SU-DHL-6 (cell line): ENCODE data around the gene ABLIM1.

Experiments used
- H2AFZ ChIP-seq: fragments of 200-600 bp; sonication (generic); 2 replicates; pipeline ENCODE4 v1.6.1; 2014; ENCODE audit warnings: low read depth, mild to moderate bottlenecking, moderate library complexity, mixed read lengths, antibody characterized with exemption, low read length; ENCODE audit not compliant: severe bottlenecking
- H3F3A ChIP-seq: fragments of 200-600 bp; shearing (Covaris generic); 2 replicates; pipeline ENCODE4 v1.6.0; 2016; ENCODE audit warnings: antibody characterized with exemption, mild to moderate bottlenecking; ENCODE audit not compliant: insufficient read depth
- H3K27ac ChIP-seq: fragments of 200-600 bp; sonication (generic); 2 replicates; pipeline ENCODE4 v1.5.1; 2016; ENCODE audit warnings: low read depth, mild to moderate bottlenecking, low read length, moderate library complexity, mixed read lengths
- H3K27me3 ChIP-seq: fragments of 200-600 bp; sonication (generic), shearing (Covaris generic); 2 replicates; pipeline ENCODE4 v1.6.0; 2014; ENCODE audit warnings: mild to moderate bottlenecking, low read length
- H3K36me3 ChIP-seq: fragments of 200-600 bp; sonication (generic); 2 replicates; pipeline ENCODE4 v1.6.1; 2014; ENCODE audit warnings: mild to moderate bottlenecking, low read length, mixed read lengths
- H3K4me2 ChIP-seq: fragments of 300-600, 200-600 bp; shearing (Covaris generic), sonication (generic); 2 replicates; pipeline ENCODE4 v1.6.0; 2014; ENCODE audit warnings: low read length, low read depth, mild to moderate bottlenecking; ENCODE audit not compliant: poor library complexity, severe bottlenecking
- H3K4me3 ChIP-seq: fragments of 200-600 bp; sonication (generic); 2 replicates; pipeline ENCODE4 v1.5.1; 2014; ENCODE audit warnings: antibody characterized with exemption, low read length, mild to moderate bottlenecking, mixed read lengths; ENCODE audit not compliant: insufficient read depth, poor library complexity, severe bottlenecking
- H3K79me2 ChIP-seq: fragments of 200-600 bp; sonication (generic); 2 replicates; pipeline ENCODE4 v1.6.1; 2014; ENCODE audit warnings: mild to moderate bottlenecking, low read length, moderate library complexity; ENCODE audit not compliant: insufficient read depth
- H3K9ac ChIP-seq: fragments of 200-600 bp; sonication (generic); 2 replicates; pipeline ENCODE4 v1.7.0; 2014; ENCODE audit warnings: mild to moderate bottlenecking, low read length
- H3K9me2 ChIP-seq: fragments of 200-600 bp; sonication (generic); replicated peaks from 2 replicates; pipeline ENCODE4 v1.6.1; 2014; ENCODE audit warnings: low read length; ENCODE audit not compliant: insufficient read depth
- H3K9me3 ChIP-seq: fragments of 200-600 bp; sonication (generic); 2 replicates; pipeline ENCODE4 v1.6.1; 2014; ENCODE audit warnings: low read length, mixed read lengths; ENCODE audit not compliant: insufficient read depth
- H4K20me1 ChIP-seq: fragments of 200-600 bp; sonication (generic); 2 replicates; pipeline ENCODE4 v1.6.1; 2014; ENCODE audit warnings: low read depth, mild to moderate bottlenecking, antibody characterized with exemption, low read length, moderate library complexity, mixed read lengths
- CTCF ChIP-seq: fragments of 200-600 bp; sonication (generic); IDR thresholded peaks from one replicate; pipeline ENCODE4 v1.5.1; 2017; ENCODE audit warnings: antibody characterized with exemption, mild to moderate bottlenecking, low read length, moderate library complexity; ENCODE audit not compliant: insufficient read depth, poor library complexity, severe bottlenecking
- EZH2phosphoT487 ChIP-seq: fragments of 200-600 bp; sonication (generic), shearing (Covaris generic); conservative IDR thresholded peaks from 2 replicates; pipeline ENCODE4 v1.6.1; 2018; ENCODE audit warnings: mild to moderate bottlenecking, antibody characterized with exemption, low read length, moderate library complexity, mixed read lengths

The ABLIM1 gene

DNA sequence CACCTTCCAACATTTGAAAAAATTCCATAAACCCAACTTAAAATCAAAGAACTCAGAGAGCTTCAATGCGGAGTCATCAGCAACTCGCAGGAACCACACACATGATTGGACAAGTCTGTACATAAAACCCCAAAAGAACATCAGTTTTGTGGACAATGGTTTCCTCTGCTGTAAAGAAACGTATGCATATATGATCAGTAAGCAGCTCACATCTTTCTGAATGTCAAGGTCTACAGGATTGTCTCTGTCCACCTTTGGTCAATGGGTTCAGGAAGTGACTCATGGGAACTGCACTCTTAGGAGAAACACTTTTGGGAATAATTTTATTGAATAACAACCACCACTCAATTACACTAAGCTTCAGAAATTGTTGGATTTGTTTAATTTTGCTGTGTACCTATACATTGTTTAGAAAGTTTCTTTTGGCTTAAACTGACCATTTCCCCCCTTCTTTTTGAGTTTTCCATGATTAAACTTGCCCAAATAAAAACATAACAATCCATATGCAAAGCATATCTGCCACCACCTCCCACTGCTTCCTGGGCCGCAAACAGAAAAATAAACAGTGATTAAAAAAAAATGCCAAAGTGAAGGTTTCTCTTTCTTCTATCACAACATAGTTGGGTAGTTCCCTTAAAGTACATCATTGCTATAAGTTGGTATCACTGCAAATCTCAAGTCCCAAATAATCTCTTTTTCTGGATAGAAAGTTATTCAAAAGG lies 226.5 kb downstream of the ABLIM1 start:
- Histone ChIP-seq H3K9me2 (no peaks in the 10 kb centered on the region), H3K9me3 (no peaks in the 10 kb centered on the region), H3K4me3 (no peak overlapping the region), H3K79me2 (no peaks in the 10 kb centered on the region), H4K20me1 (no peaks in the 10 kb centered on the region), H3K27me3 (no peaks in the 10 kb centered on the region), H3K27ac (no peak overlapping the region), H3K9ac (no peak overlapping the region), H3K4me2 (no peak overlapping the region), H3F3A (no peaks in the 10 kb centered on the region), H3K36me3 (no peaks in the 10 kb centered on the region), H2AFZ (no peak overlapping the region)
- TF ChIP-seq EZH2phosphoT487 (no peak), CTCF (no peak)

DNA sequence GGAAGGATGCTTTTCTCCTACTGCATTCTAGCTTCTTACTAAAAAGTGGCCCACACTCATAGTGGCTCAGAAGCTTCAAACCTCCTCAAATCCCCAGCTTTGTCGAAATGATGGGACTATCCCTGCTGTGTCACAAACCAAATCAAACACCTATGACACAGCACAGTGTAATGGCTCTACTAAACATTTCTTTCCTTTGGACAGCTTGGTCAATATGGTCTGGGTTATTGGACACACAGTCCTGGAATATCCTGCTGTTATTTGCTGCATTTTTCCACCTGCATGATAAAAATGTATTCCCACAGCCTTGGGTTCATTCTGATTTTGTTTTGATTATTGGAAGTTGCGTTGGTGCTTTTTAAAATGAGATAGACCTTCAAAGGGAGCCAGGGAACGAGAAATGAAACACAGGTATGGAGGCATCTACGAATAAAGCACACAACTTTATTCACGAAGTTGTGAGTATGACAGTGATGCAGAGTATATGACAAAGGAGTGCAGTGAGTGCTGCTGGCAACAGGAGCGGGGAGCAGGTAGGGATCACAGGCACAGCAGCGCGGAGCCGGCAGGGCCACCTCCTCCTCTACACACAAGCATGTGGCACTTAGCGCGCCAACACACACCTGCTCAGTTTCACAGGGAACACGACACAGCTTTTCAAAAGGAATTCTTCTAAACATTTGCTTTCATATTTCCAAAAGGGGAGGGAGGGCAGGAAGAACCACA lies 227.2 kb downstream of the ABLIM1 start:
- Histone ChIP-seq H3K9me3 (no peaks in the 10 kb centered on the region), H3K27me3 (no peaks in the 10 kb centered on the region), H3K27ac (no peak overlapping the region)

DNA sequence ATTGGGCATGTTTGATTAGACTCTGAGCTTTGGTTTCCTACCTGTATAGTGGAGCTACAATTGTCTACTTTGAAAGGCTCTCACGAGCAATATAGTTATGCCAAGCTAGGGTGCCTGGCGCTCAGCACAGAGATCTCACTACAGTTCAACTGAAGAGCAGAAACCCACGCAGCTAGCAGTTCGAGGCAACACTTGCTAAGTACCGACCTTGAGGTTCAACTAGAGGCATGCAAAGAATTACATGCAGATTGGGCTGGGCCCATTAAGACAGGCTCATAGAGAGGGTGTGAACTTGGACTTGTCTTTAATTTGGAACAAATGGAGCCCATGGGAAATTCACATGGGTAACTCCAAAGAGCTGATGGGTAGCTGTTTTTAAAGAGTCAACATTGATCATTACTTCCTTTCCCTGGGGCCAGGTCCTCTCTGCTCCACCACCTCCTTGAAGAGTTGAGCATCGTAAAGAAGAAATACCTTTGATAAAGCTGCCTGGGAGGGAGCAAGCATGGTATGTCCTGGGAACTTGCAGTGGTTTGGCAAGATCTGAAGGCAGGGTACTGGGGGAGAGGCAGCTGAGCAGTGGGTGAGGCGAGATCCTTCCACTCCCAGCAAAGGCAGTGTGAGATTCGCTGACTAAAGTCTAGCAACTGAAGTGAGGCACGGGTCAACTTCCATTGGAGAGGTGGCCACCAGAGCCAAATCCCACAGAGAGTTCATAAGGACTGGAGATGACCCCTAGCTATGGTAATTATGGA lies 228.3 kb downstream of the ABLIM1 start:
- H4K20me1 ChIP-seq: no peaks in the 10 kb centered on the region
- H3K79me2 ChIP-seq: no peaks in the 10 kb centered on the region
- TF ChIP-seq EZH2phosphoT487 (no peak), CTCF (no peak)
- no peaks in the 10 kb centered on the region for H3K9me2 ChIP-seq
- H3K27ac ChIP-seq: no peak overlapping the region
- H3K4me2 ChIP-seq: no peak overlapping the region
- no peak overlapping the region for H3K4me3 ChIP-seq
- H2AFZ ChIP-seq: no peak overlapping the region
- H3F3A ChIP-seq: no peaks in the 10 kb centered on the region
- no peaks in the 10 kb centered on the region for H3K27me3 ChIP-seq
- H3K9ac ChIP-seq: no peak overlapping the region
- no peaks in the 10 kb centered on the region for H3K36me3 ChIP-seq
- no peaks in the 10 kb centered on the region for H3K9me3 ChIP-seq

More for the DNA sequence above, 227.2 kb downstream of the ABLIM1 start:
- no peak for TF ChIP-seq CTCF
- no peak for TF ChIP-seq EZH2phosphoT487
- H3K4me3 ChIP-seq: no peak overlapping the region
- no peak overlapping the region for H3K4me2 ChIP-seq
- no peak overlapping the region for H3K9ac ChIP-seq
- no peaks in the 10 kb centered on the region for H3K36me3 ChIP-seq
- no peak overlapping the region for H2AFZ ChIP-seq
- H3K9me2 ChIP-seq: no peaks in the 10 kb centered on the region
- H4K20me1 ChIP-seq: no peaks in the 10 kb centered on the region
- no peaks in the 10 kb centered on the region for H3F3A ChIP-seq
- H3K79me2 ChIP-seq: no peaks in the 10 kb centered on the region
